LoVo (cell line): Measurements from ENCODE around the gene CHFR.
"Not testable (repeated sequence)": the region's sequence is repeated elsewhere in the genome, so short reads cannot be mapped to it uniquely, and the experiment has no call there.

Source experiments
- DNase-seq: peaks from one replicate; pipeline ENCODE4 v3.0.0-alpha.2; 2016; ENCODE audit warnings: low spot score

The CHFR gene, protein sequence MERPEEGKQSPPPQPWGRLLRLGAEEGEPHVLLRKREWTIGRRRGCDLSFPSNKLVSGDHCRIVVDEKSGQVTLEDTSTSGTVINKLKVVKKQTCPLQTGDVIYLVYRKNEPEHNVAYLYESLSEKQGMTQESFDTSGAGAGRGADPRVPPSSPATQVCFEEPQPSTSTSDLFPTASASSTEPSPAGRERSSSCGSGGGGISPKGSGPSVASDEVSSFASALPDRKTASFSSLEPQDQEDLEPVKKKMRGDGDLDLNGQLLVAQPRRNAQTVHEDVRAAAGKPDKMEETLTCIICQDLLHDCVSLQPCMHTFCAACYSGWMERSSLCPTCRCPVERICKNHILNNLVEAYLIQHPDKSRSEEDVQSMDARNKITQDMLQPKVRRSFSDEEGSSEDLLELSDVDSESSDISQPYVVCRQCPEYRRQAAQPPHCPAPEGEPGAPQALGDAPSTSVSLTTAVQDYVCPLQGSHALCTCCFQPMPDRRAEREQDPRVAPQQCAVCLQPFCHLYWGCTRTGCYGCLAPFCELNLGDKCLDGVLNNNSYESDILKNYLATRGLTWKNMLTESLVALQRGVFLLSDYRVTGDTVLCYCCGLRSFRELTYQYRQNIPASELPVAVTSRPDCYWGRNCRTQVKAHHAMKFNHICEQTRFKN

DNA sequence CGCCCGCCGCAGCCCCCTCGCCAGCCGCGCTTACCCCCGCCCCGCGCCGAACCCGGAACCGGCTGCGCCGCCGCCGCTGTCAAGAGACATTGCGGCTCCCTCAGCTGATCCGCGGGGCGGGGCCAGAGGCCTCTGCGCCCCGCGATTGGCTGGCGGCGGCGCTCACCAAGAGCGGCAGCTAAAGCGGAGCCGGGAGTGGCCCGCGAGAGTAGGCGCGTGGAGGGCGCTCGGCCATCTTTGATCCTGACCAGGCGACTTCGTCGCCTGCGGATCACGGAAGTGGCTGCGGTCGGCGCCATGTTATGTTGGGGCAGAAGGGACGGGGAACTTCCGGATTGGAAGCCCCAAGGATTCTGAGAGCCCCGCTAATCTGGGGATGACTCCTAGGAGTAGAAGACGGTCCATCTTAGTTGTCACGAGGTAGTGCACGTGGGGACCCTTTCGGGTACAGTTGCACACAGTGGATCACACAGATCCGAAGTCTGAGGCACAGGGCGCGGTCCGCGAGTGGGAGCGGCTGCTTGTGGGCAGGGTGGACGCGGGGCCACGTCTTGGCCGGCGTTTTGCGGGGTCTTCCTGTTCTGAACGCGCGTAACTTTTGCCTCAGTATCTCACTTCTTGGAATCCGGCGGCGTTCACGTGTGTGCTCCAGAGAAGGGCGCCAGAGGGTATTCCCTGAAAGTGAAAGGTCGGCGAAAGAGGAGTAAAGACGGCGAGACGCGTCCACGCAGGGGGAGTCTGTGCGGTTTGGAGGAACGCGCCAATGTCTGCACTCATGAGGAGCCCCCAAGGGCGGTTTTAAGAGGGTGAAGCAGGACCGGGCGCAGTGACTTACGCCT is at the start of gene CHFR:
Gene CHFR, minus strand, starts transcription at position 93 of the 839 bp plus-strand sequence. CDS start 277 bp downstream, outside the sequence.
- peak; percentile 82 for DNase-seq

DNA sequence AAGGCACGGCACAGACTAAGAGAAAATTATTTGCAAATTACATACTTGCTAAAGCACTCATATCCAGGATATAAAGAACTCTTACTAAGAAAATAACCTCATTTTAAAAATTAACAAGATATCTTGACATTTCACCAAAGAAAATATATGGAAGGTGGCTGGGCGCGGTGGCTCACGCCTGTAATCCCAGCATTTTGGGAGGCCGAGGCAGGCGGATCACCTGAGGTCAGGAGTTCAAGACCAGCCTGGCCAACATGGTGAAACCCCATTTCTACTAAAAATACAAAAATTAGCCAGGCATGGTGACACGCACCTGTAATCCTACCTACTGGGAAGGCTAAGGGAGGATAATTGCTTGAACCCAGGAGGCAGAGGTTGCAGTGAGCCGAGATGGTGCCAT is 49.5 kb upstream of the CHFR start:
- not testable (repeated sequence) for DNase-seq

DNA sequence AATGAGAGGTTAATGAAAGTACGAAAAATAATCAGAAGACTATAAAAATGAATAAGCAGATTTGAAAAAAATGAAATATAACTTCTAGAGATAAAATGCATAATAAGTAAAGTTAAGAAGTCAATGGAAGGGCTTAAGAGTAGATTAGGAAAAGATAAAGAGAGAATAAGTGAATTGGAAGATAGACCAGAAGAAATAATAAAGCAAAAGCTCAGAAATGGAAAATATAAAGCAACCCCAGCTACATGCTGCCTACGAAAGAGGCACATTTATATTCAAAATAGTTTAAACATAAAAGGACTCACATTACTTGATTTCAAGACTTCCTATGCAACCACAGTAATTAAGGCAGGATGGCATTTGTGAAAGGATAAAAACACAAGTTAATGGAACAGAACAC is 48.8 kb upstream of the CHFR start:
- DNase-seq, result no peak

DNA sequence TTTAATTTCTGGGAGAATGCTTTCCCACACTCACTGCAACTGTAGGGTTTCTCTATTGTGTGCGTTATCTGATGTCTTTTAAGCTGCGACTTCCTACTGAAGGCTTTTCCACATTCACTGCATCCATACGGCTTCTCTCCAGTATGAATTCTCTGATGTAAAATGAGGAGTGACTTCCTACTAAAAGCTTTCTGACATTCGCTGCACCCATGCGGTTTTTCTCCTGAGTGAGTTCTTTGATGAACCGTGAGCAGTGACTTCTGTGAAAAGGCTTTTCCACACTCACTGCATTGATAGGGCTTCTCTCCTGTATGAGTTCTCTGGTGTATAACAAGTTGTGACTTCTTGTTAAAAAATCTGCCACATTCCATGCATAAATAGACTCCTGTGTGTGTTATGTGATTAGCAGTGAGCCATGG is 39.0 kb upstream of the CHFR start:
- no peak for DNase-seq

DNA sequence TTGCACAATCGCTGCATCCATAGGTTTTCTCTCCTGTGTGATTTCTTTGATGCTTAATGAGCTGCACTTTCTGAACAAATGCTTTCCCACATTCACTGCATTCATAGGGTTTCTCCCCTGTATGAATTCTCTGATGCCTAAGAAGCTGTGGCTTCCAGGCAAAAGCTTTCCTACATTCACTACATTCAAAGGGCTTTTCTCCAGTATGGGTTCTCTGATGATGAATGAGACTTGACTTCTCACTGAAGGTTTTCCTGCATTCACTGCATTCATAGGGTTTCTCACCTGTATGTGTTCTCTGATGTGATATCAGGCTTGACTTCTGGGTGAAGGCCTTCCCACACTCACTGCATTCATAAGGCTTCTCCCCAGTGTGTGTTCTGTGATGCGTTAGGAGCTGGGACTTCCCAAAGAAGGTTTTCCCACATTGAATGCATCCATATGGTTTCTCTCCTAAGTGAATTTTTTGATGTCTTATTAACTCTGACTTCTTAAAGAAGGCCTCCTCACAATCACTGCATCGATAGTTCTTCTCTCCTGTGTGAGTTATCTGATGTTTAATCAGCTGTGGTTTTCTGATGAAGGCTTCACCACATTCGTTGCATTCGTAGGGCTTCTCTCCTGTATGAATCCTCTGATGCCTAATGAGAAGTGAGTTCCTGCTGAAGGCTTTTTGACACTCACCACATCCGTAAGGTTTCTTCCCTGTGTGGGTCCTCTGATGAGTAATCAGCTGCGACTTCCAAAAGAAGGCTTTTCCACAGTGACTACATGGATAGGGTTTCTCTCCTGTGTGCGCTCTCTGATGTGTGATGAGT is 38.4 kb upstream of the CHFR start:
- DNase-seq, result no peak

DNA sequence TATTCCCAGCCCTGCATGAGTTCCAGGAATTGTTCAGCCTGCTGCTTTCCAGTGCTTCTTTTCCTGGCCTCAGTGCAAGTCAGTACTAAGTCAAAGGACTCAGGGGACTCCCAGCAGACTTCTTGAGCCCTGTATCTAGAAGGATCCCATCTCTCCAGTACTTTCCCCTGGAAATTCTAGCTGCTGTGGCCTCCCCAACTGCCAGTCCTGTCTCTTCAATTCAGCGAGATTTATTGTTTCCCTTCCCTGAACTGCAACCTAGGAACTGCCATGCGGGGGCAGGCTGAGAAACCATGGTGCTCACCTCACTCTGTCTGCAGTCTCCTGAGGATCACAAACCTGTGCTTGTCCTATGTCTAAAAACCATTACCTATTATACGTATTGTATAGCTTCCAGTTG is 37.0 kb upstream of the CHFR start:
- no peak for DNase-seq

DNA sequence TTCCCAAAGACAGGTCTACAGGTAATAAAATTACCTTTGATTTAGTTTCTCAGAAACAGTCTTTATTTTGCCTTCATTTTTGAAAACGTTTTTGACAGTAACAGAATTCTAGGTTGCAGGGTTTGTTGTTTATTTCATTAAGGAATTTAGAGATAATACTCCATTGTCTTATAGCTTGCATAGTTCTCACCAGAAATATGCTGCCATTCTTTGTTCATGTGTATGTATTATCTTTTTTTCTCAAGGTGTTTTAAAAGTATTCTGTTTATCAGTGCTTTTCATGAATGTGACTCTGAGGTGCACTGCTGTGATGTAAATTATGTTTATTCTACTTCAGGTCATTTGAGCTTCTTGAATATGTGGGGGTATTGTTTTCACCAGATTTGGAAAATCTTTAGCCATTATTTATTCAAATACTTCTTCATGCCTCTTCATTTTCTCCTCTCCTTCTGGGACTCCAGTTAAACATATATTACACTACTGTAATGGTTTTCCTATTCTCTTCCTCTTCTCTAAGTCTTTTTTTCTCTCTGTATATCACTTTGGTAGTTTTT is 36.0 kb upstream of the CHFR start:
- no peak for DNase-seq

DNA sequence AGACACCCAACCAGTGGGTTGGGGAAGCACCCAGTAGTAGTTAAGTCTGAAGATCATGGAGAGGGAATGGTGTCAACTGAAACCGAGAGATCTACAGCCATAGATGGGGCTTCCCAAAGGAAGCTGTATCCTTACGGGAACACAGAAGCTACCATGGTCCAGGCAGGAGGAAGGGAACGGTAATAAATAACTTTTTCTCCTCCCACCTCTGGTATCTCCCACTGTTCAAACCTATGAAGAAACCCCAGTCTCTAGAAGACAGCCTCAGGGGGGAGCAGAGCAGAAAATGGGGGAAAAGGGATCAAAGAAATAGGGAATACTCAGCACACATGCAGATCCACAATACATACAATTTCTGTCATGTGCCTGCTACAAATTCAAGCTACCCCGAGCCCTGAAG is 35.3 kb upstream of the CHFR start:
- no peak for DNase-seq

DNA sequence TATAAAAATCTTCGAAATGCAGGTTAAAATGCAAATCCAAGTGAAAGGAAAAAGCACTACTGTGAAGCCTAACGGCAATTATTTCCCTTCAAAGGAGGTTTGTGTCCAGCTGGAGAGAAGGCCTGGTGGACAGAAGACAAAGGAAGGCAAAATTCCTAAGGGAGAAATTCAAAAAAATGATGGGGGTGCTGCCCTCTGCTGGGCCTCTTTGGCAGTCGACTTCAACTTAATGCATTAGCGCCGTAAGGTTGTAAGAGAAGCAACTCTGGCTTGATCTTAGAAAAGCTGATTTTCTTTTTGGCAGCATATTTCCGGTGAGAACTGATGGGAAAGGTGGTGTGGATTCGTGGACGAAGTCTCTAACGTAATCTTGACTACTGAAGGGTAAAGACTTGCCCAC is 34.3 kb upstream of the CHFR start:
- no peak for DNase-seq

DNA sequence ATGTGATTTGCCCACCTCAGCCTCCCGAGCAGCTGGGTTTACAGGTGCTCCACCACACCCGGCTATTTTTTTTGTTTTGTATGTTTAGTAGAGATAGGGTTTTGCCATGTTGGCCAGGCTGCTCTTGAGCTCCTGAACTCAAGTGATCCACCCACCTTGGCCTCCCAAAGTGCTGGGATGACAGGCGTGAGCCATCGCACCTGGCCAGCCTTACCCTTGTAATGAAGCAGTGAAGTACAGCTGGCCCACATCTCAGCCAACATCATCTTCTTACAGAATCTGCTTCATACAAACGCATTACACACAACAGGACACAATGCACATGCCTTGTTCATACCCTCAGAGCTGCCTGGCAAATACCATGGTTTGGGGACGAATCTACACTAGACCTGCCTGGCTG is 31.3 kb upstream of the CHFR start:
- no peak for DNase-seq

DNA sequence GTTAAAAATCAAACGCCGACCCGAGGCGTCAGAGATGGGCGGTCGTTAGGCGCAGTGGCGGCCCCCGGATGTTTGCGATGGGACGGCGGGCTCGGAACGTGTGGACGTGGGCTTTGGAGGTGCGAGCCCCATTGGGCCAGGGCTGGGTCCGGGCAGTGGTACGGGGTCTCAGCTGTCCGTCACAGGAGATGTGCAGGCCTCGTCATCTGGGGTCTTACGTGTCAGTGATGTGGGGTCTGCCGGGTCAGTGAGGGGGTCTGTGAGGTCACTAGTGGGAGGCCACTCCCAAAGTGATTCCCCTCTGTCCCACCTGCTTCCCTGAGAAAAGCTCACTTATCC is 21.6 kb upstream of the CHFR start:
- DNase-seq, result no peak

DNA sequence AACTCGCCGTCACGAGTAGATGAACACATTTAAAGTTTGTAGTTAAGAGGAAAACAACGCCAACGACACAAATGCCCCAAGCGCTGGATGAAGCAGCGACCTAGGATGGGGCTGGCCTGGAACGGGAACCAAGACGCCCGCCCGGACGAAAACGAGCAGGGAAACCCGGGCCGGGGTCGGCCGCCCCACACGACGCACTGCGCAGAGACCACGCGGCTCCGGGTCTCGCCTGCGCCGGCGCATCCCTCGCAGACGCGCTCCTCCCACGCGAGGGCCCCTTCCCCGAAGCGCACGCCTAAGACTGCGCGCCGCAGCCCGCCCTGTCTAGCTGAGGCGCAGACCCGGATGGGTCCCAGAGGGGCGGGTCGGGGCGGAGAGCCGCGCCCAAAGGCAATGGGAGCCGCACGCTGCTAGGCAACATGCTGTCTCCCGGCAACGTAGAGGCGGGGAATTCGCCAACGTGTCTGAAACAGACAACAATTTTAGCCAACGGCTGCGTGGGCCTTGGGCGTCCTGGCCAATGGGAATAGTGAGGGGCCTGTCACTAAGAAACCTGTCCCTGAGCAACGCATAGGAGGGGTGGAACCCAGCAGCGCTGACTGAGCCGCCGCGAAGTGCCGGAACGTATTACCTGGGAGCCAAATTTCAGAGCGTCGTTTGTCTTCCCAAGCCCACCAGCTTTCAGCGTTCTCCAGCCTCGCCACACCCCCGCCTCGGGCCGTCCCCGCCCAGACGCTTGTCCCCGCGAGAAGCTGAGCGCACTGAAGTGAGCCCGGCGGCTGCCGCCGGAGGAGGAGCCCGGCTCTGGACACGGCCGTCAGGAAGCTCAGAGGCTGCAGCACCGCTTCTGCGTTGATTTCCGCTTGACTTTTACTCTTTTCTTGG is 21.0 kb upstream of the CHFR start:
- DNase-seq, result no peak

DNA sequence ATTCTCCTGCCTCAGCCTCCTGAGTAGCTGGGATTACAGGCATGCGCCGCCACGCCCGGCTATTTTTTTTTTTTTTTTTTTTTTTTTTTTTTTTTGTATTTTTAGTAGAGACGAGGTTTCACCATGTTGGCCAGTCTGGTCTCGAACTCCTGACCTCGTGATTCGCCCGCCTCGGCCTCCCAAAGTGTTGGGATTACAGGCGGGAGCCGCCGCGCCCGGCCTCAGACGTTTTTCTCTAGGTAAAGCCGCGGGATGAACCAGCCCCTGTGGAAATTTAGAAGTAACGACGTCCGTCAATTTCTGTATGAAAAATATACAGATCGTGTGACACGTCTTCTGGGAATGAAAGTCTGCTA is 20.4 kb upstream of the CHFR start:
- DNase-seq, result not testable (repeated sequence)

DNA sequence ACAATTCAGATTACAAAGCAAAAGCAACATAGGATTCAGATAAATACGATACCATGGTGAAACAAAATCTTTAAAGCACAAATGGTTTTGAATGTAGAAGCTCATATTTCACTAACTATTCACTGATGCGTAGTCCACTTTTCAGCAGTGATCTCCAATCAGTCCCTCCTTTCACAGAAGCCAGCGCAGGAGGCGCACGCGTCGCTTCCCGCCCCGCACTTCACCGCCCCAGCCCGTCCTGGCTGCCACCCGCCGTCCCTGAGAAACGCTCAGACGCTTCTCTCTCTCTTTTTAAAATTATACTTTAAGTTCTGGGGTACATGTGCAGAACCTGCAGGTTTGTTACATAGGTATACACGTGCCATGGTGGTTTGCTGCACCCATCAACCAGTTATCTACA is 19.8 kb upstream of the CHFR start:
- no peak for DNase-seq

DNA sequence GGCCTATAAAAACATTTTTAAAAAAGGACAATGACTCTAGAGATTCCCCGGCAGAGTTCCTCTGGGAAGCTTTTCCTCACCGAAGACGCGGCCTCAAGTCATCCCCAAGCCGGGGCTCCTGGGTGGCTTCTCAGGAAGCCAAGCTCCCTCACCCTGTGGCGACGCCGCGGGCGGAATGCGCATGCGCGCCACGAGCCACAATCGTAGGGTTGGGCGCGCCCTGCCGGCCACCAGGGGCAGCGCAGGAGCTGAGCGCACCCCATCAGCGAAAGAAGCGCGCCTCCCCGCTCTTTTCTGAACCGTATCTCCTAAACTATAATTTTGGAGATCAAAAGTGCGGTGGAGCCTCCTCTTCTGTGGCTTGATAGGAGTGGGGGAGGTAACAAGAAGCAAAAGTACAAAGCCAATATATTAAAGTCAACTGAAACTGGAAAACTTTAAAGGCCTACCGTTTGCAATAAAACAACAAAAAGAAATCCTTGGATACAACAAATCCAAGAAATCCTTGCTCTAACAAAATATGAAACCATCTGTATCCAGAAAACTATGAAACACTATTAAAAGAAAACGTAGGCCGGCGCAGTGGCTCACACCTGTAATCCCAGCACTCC is 17.4 kb upstream of the CHFR start:
- DNase-seq, result no peak

DNA sequence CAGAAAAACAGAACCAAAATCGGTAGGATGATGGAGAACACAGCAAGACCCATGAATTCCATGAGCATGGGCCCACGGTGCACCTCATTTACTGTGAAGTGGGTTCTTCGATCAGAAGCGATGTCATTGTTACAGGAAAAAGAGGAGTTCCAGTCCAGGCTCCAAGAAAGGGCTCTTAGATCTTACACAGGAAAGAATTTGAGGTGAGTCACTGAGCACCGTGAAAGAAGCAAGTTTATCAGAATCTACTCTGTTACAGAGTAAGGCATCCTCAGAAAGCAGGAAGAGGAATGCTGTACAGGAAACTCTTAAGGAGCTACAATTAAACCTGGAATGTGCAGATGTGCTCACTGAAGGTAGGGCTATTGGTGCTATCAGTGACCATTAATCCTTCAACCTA is 11.6 kb upstream of the CHFR start:
- no peak for DNase-seq

DNA sequence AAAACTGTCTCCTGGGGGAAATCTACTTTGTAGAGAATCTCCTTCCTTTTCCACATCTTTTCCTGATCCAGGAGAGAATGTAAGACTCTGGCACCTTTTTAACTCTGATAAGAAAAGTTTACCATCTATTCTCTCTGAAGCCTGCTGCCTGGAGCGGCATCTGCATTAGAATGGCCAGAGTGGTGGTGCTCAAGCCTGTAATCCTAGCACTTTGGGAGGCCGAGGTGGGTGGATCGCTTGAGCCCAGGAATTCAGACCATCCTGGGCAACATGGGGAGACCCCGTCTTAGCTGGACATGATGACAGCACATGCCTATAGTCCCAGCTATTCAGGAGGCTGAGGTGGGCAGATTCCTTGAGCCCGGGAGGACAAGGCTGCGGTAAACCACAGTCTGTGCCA is 1.4 kb upstream of the CHFR start:
- no peak for DNase-seq

DNA sequence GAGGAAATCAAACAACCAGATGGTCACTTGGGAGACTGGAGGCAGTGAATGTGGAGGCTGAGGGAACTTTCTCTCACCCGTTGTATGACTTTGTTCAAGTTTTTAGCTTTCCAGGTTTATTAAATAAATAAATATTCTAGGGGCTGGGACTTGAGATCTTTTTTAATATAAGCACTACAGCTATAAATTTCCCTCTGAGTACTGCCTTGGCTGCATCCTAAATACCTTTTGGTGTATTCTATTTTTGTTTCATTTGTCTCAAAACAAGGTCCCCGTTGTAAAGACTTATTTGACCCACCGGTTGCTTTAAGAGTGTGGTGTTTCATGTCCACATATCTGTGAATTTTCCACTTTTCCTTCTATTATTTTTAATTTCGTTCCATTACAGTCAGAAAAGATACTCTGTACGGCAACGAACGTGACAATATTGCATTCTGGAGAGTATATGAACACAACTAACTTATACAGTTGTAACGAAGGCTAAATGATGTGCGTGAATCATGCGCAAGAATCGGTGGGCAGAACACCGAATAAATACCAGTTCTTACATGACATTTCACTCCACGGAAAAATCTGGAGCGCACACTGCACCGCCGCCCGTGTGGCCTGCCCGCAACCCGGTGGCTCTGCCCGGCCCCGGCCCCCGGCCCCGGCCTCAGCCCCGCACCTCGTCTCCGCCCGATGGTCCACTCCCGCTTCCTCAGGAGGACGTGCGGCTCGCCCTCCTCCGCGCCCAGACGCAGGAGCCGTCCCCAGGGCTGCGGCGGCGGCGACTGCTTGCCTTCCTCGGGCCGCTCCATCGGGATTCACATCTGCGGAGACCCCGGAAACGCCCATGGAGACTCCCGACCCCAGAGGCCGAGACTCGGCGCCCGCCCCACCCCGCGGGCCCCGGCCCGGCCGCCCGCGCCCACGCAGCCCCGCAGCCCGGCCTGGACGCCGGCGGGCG is 602 bp downstream of the CHFR start:
- no peak for DNase-seq

DNA sequence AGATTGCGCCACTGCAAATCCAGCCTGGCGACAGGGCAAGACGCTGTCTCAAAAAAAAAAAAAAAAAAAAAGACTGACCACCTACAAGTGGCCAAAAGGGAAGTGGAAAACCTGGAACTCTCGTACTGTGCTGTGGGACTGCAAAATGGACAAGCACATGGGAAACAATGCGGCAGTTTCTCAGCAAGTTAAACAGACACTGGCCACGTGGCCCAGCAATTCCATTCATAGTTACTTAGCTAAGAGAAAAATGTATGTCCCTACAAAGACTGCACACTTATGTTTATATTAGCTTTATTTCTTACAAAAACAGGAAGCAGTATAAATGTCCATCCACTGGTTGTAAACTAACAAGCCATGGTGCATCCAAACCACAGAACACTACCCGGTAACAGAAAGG is 5.6 kb downstream of the CHFR start:
- no peak for DNase-seq
